Endodermal cell (in vitro differentiated cells): ENCODE results near the gene COX7B2. TPM values are rescaled to one million over a fixed set of nuclear protein-coding genes. Genes with fewer than 3 reads are reported as not detected.

Experiments
- DNase-seq: peaks from one replicate; pipeline ENCODE4 v3.0.0-alpha.2; 2017
- H3K27ac ChIP-seq: 2 replicates; pipeline ENCODE4 v1.5.1; 2013; ENCODE audit warnings: mild to moderate bottlenecking, low read depth, low read length, moderate library complexity
- H3K27me3 ChIP-seq: 2 replicates; pipeline ENCODE4 v1.6.1; 2013; ENCODE audit warnings: mild to moderate bottlenecking, low read length, moderate library complexity; ENCODE audit not compliant: insufficient read depth, control insufficient read depth, poor library complexity, severe bottlenecking
- H3K36me3 ChIP-seq: 2 replicates; pipeline ENCODE4 v1.7.0; 2013; ENCODE audit warnings: mild to moderate bottlenecking, low read length, moderate library complexity; ENCODE audit not compliant: control insufficient read depth, insufficient read depth
- H3K4me1 ChIP-seq: one replicate; pipeline ENCODE4 v1.7.0; 2013; ENCODE audit warnings: low read length; ENCODE audit not compliant: control insufficient read depth, insufficient read depth
- H3K4me3 ChIP-seq: 2 replicates; pipeline ENCODE4 v1.5.1; 2013; ENCODE audit warnings: mild to moderate bottlenecking, low read length, moderate library complexity
- H3K9ac ChIP-seq: 2 replicates; pipeline ENCODE4 v1.6.1; 2013; ENCODE audit warnings: mild to moderate bottlenecking, low read length, moderate library complexity; ENCODE audit not compliant: poor library complexity, severe bottlenecking; ENCODE audit errors: extremely low read depth
- H3K9me3 ChIP-seq: 2 replicates; pipeline ENCODE4 v1.6.1; 2013; ENCODE audit warnings: mild to moderate bottlenecking, low read length, moderate library complexity; ENCODE audit not compliant: control insufficient read depth
- H3K27ac Mint-ChIP-seq: 2 replicates; pipeline ENCODE4 v1.8.0; 2020; ENCODE audit warnings: mixed read lengths
- H3K27me3 Mint-ChIP-seq: 2 replicates; pipeline ENCODE4 v1.8.0; 2021; ENCODE audit warnings: mild to moderate bottlenecking, mixed read lengths; ENCODE audit not compliant: insufficient read depth
- H3K36me3 Mint-ChIP-seq: 2 replicates; pipeline ENCODE4 v1.8.0; 2020; ENCODE audit warnings: low read depth, mixed read lengths
- H3K4me1 Mint-ChIP-seq: 2 replicates; pipeline ENCODE4 v1.8.0; 2020; ENCODE audit warnings: mixed read lengths
- H3K4me3 Mint-ChIP-seq: 2 replicates; pipeline ENCODE4 v1.8.0; 2020; ENCODE audit warnings: mild to moderate bottlenecking, moderate library complexity, mixed read lengths
- H3K9me3 Mint-ChIP-seq: 2 replicates; pipeline ENCODE4 v1.8.0; 2020; ENCODE audit warnings: mild to moderate bottlenecking, mixed read lengths
- CTCF ChIP-seq: fragments of 200-600 bp; sonication (generic); conservative IDR thresholded peaks from 2 replicates; pipeline ENCODE4 v1.5.0; 2021; ENCODE audit warnings: antibody characterized with exemption, mild to moderate bottlenecking
- WGBS, 2 experiments: methylation state at CpG; one replicate each; pipeline versions ENCODE4 v1.1.5 to v1.1.7; 2013; ENCODE audit warnings: missing lambda C conversion rate in 2 of 2, mixed read lengths in 1 of 2; ENCODE audit not compliant: insufficient coverage in 1 of 2, insufficient read length in 1 of 2; 5-methylcytosine and 5-hydroxymethylcytosine counted together
- long read RNA-seq, 4 experiments: library from polyadenylated mRNA in 2 of 4; library from RNA in 1 of 4; library from capped mRNA in 1 of 4; stranded (forward) in 3 of 4; unstranded in 1 of 4; transcript quantifications; one replicate each; pipeline ENCODE4 v2.0.0, GENCODE V29; 2020 to 2021; ENCODE audit warnings: inconsistent platforms in 1 of 4
- polyA plus RNA-seq, 2 experiments: library from polyadenylated mRNA; stranded (reverse); fragments of 50-300 nt; gene quantifications; one replicate each; pipeline ENCODE4 v1.2.3, GENCODE V29; 2013
- total RNA-seq, 2 donors: library from RNA; stranded (reverse); fragmentation: NEBNext Ultra II Directional in 1 of 2; extraction: Animal tissue kit (Norgen Biotek cat#: 25700) in 1 of 2; gene quantifications; 2 replicates in 1 of 2; 3 replicates in 1 of 2; pipeline ENCODE4 v1.2.1, GENCODE V29; 2021

COX7B2 gene
- total RNA-seq: not detected
- not detected for polyA plus RNA-seq (2013, experiment 1 of 2)
- not detected for polyA plus RNA-seq (2013, experiment 2 of 2)
- long read RNA-seq, experiment 1: 0 reads
- long read RNA-seq, experiment 2: 0 reads
- long read RNA-seq, experiment 3: 0 reads
- long read RNA-seq, experiment 4: 0 reads

- Histone ChIP-seq H3K4me3 (no peak within 1 kb of the TSS), H3K27me3 (no peaks in the 10 kb centered on the region), H3K4me1 (no peaks in the 10 kb centered on the region), H3K9me3 (no peaks in the 10 kb centered on the region), H3K9ac (no peak within 1 kb of the TSS), H3K27ac (no peak within 1 kb of the TSS), H3K36me3 (no peaks in the 10 kb centered on the region)
- Mint-ChIP-seq H3K4me3 (no peak within 1 kb of the TSS), H3K27ac (no peak within 1 kb of the TSS), H3K27me3 (no peaks in the 10 kb centered on the region), H3K9me3 (peaks cover 1% of the 10 kb centered on the region), H3K4me1 (no peaks in the 10 kb centered on the region), H3K36me3 (no peaks in the 10 kb centered on the region)
- TF ChIP-seq CTCF: no peak
- 92 to 98% methylated on average over 8 to 12 of the region's 12 CpGs for WGBS, 2 experiments
- DNase-seq: no peak
Observed at GRCh38 chr4:46909078-46909477, at the start of gene COX7B2. TSS of gene COX7B2 (minus strand) at chr4:46909245. CDS start at chr4:46735192, 174,053 bp downstream.

GRCh38 chr4:46956451-46956850 lies 47.4 kb upstream of the COX7B2 start:
- WGBS, 2 experiments: 73 to 81% methylated on average over 3 to 4 of the region's 4 CpGs
- no peak for TF ChIP-seq CTCF
- H3K27ac Mint-ChIP-seq: no peak overlapping the region
- no peaks in the 10 kb centered on the region for H3K9me3 ChIP-seq
- H3K27me3 Mint-ChIP-seq: no peaks in the 10 kb centered on the region
- no peak overlapping the region for H3K4me3 ChIP-seq
- no peaks in the 10 kb centered on the region for H3K27me3 ChIP-seq
- DNase-seq: no peak
- H3K36me3 ChIP-seq: no peaks in the 10 kb centered on the region
- H3K36me3 Mint-ChIP-seq: no peaks in the 10 kb centered on the region
- H3K9ac ChIP-seq: no peak overlapping the region
- H3K4me3 Mint-ChIP-seq: no peak overlapping the region
- H3K4me1 Mint-ChIP-seq: no peaks in the 10 kb centered on the region
- no peaks in the 10 kb centered on the region for H3K9me3 Mint-ChIP-seq
- H3K4me1 ChIP-seq: no peaks in the 10 kb centered on the region
- H3K27ac ChIP-seq: no peak overlapping the region

GRCh38 chr4:46955601-46956000 lies 46.6 kb upstream of the COX7B2 start:
- Histone ChIP-seq H3K4me1 (no peaks in the 10 kb centered on the region), H3K27ac (no peak overlapping the region), H3K4me3 (no peak overlapping the region), H3K27me3 (no peaks in the 10 kb centered on the region), H3K9me3 (no peaks in the 10 kb centered on the region), H3K36me3 (no peaks in the 10 kb centered on the region), H3K9ac (no peak overlapping the region)
- no peak for DNase-seq
- no peak for TF ChIP-seq CTCF
- Mint-ChIP-seq H3K36me3 (no peaks in the 10 kb centered on the region), H3K9me3 (no peaks in the 10 kb centered on the region), H3K4me3 (no peak overlapping the region), H3K27me3 (no peaks in the 10 kb centered on the region), H3K27ac (no peak overlapping the region), H3K4me1 (no peaks in the 10 kb centered on the region)
